Neural progenitor cell (in vitro differentiated cells): ENCODE measurements around the gene TCAIM.

Source experiments
- EZH2 ChIP-seq: fragments of 200-600 bp; sonication (generic); IDR thresholded peaks from 2 replicates; pipeline ENCODE4 v1.6.1; 2017; ENCODE audit warnings: antibody characterized with exemption, mild to moderate bottlenecking, moderate library complexity
- TF ChIP-seq, protein P1 (sequence below): fragments of 200-600 bp; sonication (generic); IDR thresholded peaks from 2 replicates; pipeline ENCODE4 v1.5.1; 2017; ENCODE audit warnings: antibody characterized with exemption, mild to moderate bottlenecking

DNA sequence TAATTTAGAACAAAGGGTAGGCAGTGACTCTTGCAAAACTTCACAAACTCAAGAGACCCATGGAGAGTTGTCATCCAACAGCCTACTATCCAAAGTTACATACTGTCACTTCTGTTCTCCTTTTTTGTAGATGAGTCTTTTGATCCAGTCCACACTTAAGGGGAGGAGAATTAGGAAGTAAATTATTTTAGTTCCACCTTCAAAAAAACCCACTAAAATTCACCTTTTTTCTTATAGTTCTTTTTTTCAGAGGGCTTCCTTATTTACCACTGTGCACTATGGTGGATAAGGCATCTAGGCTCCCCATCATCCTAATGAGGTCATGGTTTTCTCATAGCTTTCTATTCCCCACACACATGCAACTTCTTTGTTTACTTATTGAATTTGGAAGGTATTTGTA is 8.6 kb upstream of the TCAIM start:
- TF ChIP-seq, protein P1, sequence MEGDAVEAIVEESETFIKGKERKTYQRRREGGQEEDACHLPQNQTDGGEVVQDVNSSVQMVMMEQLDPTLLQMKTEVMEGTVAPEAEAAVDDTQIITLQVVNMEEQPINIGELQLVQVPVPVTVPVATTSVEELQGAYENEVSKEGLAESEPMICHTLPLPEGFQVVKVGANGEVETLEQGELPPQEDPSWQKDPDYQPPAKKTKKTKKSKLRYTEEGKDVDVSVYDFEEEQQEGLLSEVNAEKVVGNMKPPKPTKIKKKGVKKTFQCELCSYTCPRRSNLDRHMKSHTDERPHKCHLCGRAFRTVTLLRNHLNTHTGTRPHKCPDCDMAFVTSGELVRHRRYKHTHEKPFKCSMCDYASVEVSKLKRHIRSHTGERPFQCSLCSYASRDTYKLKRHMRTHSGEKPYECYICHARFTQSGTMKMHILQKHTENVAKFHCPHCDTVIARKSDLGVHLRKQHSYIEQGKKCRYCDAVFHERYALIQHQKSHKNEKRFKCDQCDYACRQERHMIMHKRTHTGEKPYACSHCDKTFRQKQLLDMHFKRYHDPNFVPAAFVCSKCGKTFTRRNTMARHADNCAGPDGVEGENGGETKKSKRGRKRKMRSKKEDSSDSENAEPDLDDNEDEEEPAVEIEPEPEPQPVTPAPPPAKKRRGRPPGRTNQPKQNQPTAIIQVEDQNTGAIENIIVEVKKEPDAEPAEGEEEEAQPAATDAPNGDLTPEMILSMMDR: no peak
- TF ChIP-seq EZH2: no peak
